BLaER1 treated with 17β-estradiol and CSF1 and Interleukin-3, amounts not matched to agents 10 nM and 100 nM (cell line): ENCODE results near the gene TMEM108.

ENCODE experiments used
- H3K27ac ChIP-seq, 11 experiments: shearing (Covaris generic); formaldehyde crosslinking; 2 replicates each; pipeline ENCODE4 v1.8.1; 2022
- H3K27me3 ChIP-seq, 11 experiments: shearing (Covaris generic); formaldehyde crosslinking; 2 replicates each; pipeline ENCODE4 v1.8.1; 2022
- H3K36me3 ChIP-seq, 11 experiments: shearing (Covaris generic); formaldehyde crosslinking; 2 replicates each; pipeline ENCODE4 v1.8.1; 2022
- H3K4me1 ChIP-seq, 10 experiments: shearing (Covaris generic); formaldehyde crosslinking; 2 replicates each; pipeline ENCODE4 v1.8.1; 2022
- H3K4me2 ChIP-seq, 11 experiments: shearing (Covaris generic); formaldehyde crosslinking; 2 replicates each; pipeline ENCODE4 v1.8.1; 2022
- H3K4me3 ChIP-seq, 10 experiments: shearing (Covaris generic); formaldehyde crosslinking; 2 replicates each; pipeline ENCODE4 v1.8.1; 2022
- H3K9ac ChIP-seq, 11 experiments: shearing (Covaris generic); formaldehyde crosslinking; 2 replicates each; pipeline ENCODE4 v1.8.1; 2022
- H3K9me3 ChIP-seq, 11 experiments: shearing (Covaris generic); formaldehyde crosslinking; replicated peaks in 1 of 11; 2 replicates each; pipeline ENCODE4 v1.8.1; 2022
- H4K20me1 ChIP-seq, 11 experiments: shearing (Covaris generic); formaldehyde crosslinking; 2 replicates each; pipeline ENCODE4 v1.8.1; 2022
- Cebpa-rat ChIP-seq, 11 experiments: shearing (Covaris generic); IDR thresholded peaks; 2 replicates each; pipeline ENCODE4 v1.8.1; 2022

Gene TMEM108

DNA sequence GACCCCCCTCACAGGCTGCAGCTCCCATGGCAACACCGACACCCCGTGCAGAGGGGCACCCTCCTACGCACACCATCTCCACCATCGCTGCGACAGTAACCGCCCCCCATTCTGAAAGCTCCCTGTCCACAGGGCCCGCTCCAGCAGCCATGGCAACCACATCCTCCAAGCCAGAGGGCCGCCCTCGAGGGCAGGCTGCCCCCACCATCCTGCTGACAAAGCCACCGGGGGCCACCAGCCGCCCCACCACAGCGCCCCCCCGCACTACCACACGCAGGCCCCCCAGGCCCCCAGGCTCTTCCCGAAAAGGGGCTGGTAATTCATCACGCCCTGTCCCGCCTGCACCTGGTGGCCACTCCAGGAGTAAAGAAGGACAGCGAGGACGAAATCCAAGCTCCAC lies 341.7 kb downstream of the TMEM108 start:
- no peak overlapping the region for H3K9ac ChIP-seq
- H3K4me1 ChIP-seq, result peaks cover 0 to 4% (median 0%) of the 10 kb centered on the region in 10 experiments; a peak in 6 of 20 replicates
- H3K27me3 ChIP-seq, result no peaks in the 10 kb centered on the region
- TF ChIP-seq Cebpa-rat (IDR thresholded peaks at IDR 0.05), result no peak
- H3K9me3 ChIP-seq, result no peaks in the 10 kb centered on the region
- H3K36me3 ChIP-seq, result no peaks in the 10 kb centered on the region
- no peak overlapping the region for H3K4me2 ChIP-seq
- H4K20me1 ChIP-seq, result no peaks in the 10 kb centered on the region; a peak in 1 of 22 replicates
- H3K27ac ChIP-seq, result no peak overlapping the region
- no peak overlapping the region for H3K4me3 ChIP-seq

DNA sequence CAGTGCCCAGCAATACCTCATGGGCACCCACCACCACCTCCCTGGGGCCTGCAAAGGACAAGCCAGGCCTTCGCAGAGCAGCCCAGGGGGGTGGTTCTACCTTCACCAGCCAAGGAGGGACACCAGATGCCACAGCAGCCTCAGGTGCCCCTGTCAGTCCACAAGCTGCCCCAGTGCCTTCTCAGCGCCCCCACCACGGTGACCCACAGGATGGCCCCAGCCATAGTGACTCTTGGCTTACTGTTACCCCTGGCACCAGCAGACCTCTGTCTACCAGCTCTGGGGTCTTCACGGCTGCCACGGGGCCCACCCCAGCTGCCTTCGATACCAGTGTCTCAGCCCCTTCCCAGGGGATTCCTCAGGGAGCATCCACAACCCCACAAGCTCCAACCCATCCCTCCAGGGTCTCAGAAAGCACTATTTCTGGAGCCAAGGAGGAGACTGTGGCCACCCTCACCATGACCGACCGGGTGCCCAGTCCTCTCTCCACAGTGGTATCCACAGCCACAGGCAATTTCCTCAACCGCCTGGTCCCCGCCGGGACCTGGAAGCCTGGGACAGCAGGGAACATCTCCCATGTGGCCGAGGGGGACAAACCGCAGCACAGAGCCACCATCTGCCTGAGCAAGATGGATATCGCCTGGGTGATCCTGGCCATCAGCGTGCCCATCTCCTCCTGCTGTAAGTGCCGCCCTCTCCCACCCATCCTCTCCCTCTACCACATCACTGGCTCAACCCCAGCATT lies 342.5 kb downstream of the TMEM108 start:
- Histone ChIP-seq H3K9ac (no peak overlapping the region), H3K4me1 (peaks cover 0 to 2% (median 0%) of the 10 kb centered on the region in 10 experiments; a peak in 6 of 20 replicates), H3K9me3 (no peaks in the 10 kb centered on the region), H3K27ac (no peak overlapping the region), H3K36me3 (no peaks in the 10 kb centered on the region), H3K4me2 (no peak overlapping the region), H3K27me3 (no peaks in the 10 kb centered on the region), H3K4me3 (no peak overlapping the region), H4K20me1 (no peaks in the 10 kb centered on the region; a peak in 1 of 22 replicates)
- TF ChIP-seq Cebpa-rat (IDR thresholded peaks at IDR 0.05), result no peak

DNA sequence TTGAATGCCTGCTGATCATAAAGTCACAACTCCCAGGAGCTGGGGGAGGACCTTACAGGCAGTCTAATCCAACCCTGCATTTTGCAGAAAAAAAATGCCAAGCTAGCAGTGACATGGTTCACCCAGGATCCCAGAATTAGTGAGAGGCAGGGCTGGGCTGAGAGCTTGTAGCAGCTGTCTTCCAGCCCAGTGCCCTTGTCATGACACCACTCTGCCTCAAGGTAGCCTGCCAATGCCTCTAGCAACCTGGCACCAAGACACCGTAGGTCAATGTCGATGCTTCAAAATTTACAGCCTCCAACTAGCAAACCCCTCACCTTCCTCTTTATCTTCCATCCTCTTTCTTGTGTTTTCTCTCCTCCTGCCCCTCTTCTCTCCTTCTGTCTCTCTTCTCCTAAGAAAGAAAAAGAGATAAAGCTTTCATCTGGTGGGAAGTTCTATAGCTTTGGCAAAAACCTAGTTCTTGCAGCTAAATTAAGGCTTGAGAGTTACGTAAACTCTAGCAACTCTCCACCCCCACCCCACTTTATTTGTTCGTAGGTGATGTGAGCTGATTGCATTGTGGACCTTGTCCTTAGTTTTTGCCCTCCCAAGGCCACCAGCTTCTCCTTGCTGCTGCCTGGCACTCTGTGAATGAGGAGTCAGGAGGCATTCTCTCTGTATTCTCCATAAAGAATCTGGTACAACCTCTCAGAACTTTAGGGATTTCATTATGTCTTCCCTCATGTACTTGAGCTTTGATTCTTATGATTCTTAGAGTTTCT lies 343.3 kb downstream of the TMEM108 start:
- no peak overlapping the region for H3K4me3 ChIP-seq
- peaks cover 0 to 9% (median 5%) of the 10 kb centered on the region in 10 experiments; a peak in 7 of 20 replicates for H3K4me1 ChIP-seq
- H4K20me1 ChIP-seq, result no peaks in the 10 kb centered on the region; a peak in 1 of 22 replicates
- no peak for TF ChIP-seq Cebpa-rat (IDR thresholded peaks at IDR 0.05)
- no peaks in the 10 kb centered on the region for H3K9me3 ChIP-seq
- H3K9ac ChIP-seq, result no peak overlapping the region
- no peaks in the 10 kb centered on the region for H3K36me3 ChIP-seq
- no peak overlapping the region for H3K4me2 ChIP-seq
- no peak overlapping the region for H3K27ac ChIP-seq
- H3K27me3 ChIP-seq, result no peaks in the 10 kb centered on the region

DNA sequence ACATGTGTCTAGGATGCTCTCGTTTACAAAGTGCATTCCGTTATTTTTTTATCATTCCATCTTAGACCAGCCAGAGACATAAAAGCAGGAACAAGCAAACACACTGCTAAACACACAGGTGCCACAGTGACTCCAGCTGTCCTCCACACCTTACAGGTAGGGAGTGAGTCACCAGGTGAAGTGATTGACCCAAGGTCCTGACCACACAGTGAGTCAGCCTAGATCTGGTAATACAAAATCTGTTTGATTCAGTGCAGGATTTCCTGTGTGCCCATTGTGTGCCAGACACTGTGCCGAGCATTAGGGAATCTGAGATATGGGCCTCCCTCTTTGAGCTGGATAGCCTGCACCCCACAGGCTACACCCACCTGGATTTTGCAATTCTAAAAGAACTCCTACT lies 345.0 kb downstream of the TMEM108 start:
- Histone ChIP-seq H3K9me3 (no peaks in the 10 kb centered on the region), H3K4me1 (peaks cover 0 to 9% (median 5%) of the 10 kb centered on the region in 10 experiments; a peak in 7 of 20 replicates), H3K27ac (no peak overlapping the region), H4K20me1 (no peaks in the 10 kb centered on the region), H3K27me3 (no peaks in the 10 kb centered on the region), H3K36me3 (no peaks in the 10 kb centered on the region), H3K4me3 (no peak overlapping the region), H3K4me2 (no peak overlapping the region), H3K9ac (no peak overlapping the region)
- TF ChIP-seq Cebpa-rat (IDR thresholded peaks at IDR 0.05), result no peak

DNA sequence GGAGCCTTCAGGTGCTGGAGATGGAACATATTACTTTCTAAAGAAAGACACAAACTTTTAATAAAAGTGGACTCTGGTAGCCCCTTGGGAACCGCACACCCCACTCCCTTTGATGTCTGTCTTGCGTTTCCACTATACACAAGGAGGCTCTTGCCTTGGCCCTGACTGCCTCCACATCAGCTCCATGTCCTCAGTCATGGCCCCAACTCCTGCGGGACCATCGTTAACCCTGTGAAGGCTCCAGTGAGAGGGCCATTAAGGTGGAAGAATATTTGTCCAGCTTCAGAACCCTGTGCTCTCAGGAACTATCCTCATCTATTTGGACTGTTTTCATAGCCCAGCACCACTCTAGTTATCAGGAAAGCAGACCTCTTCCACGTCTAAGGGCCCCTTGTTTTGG lies 345.6 kb downstream of the TMEM108 start:
- H3K27me3 ChIP-seq, result no peaks in the 10 kb centered on the region
- TF ChIP-seq Cebpa-rat (IDR thresholded peaks at IDR 0.05), result no peak
- no peaks in the 10 kb centered on the region for H3K36me3 ChIP-seq
- H3K9ac ChIP-seq, result no peak overlapping the region
- peaks cover 0 to 12% (median 8%) of the 10 kb centered on the region in 10 experiments; a peak in 12 of 20 replicates for H3K4me1 ChIP-seq
- H3K9me3 ChIP-seq, result no peaks in the 10 kb centered on the region
- H3K4me3 ChIP-seq, result no peak overlapping the region
- H3K27ac ChIP-seq, result no peak overlapping the region
- no peak overlapping the region for H3K4me2 ChIP-seq
- H4K20me1 ChIP-seq, result no peaks in the 10 kb centered on the region

DNA sequence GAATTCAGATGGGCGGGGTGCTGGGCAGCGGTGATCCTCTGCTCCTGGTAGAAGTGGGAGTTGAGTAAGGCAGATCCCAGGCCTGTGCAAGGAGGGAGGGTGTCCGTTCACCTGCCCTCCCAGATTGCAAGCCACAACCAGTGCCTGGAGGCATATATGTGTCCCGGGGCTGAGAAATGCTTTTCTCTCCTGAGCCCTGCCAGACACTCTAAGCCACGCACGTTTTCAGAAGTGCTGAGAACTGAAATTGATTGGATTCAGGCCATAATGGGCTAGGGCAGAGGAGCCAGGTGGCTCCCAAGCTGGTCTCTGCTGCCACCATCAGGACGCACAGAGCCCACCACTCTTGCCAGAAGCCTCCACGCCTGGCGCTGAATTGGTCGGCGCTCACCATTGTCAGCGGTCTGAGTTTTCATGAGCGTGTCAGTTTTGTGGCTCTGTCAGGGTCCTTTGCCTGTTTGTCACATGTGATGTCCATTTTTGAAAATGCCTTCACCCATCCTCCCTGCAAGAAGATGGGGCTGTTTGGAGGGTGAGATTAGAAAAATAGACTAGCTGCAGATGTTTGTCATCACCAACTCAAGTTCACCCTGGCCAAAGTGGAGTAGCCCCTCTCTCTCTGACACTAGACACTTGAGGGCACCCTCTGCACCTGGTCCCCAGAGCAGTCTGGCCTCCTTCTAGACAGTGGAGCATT lies 346.3 kb downstream of the TMEM108 start:
- TF ChIP-seq Cebpa-rat (IDR thresholded peaks at IDR 0.05), result no peak
- Histone ChIP-seq H3K36me3 (no peaks in the 10 kb centered on the region), H3K27ac (no peak overlapping the region), H3K9me3 (no peaks in the 10 kb centered on the region), H3K9ac (no peak overlapping the region), H3K4me3 (no peak overlapping the region), H3K4me2 (no peak overlapping the region), H4K20me1 (no peaks in the 10 kb centered on the region), H3K4me1 (peaks cover 0 to 20% (median 15%) of the 10 kb centered on the region in 10 experiments; a peak in 12 of 20 replicates), H3K27me3 (no peaks in the 10 kb centered on the region)

DNA sequence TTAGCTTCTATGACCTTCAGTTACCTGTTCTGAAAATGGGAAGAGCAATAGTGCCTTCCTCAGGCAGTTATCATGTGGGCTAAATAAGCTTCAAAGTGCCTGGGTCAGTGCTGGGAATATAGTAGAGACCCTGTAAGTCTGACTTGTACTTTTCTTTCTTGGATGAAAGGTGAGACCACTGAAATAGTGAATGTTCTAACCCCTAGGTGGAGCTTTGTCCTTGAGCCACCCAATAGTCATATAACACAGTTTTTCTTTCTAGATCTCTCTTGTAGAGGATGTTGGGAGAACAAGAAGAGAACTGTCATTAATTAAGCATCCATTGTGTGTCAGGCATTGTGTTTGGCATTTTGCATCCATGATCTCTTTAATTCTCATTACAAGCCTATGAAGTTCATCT lies 348.7 kb downstream of the TMEM108 start:
- H3K27ac ChIP-seq, result no peak overlapping the region
- no peaks in the 10 kb centered on the region for H3K27me3 ChIP-seq
- no peak overlapping the region for H3K4me3 ChIP-seq
- TF ChIP-seq Cebpa-rat (IDR thresholded peaks at IDR 0.05), result no peak
- no peak overlapping the region for H3K4me2 ChIP-seq
- no peaks in the 10 kb centered on the region for H3K36me3 ChIP-seq
- H3K9ac ChIP-seq, result no peak overlapping the region
- H4K20me1 ChIP-seq, result no peaks in the 10 kb centered on the region
- peaks cover 0 to 21% (median 15%) of the 10 kb centered on the region in 10 experiments; a peak in 12 of 20 replicates for H3K4me1 ChIP-seq
- no peaks in the 10 kb centered on the region for H3K9me3 ChIP-seq

DNA sequence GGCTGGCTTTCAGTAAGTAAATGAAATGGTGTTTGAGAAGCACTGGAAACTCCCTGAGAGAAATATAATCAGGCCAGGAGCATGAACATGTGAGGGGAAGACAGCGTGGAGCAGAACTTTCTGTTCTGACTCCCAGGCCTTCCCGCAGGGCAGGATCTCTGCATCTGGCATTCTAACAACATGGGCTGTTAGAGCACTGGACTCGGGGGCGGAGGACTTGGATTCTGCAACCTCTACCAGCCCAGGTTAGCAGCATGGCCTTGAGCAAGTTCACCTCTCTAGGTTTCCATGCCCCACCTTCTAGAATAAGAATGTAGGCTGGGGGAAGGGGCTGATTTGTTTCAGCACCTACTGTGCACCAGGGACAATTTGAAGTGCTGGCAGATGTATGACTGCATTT lies 349.1 kb downstream of the TMEM108 start:
- no peak overlapping the region for H3K4me2 ChIP-seq
- no peaks in the 10 kb centered on the region for H3K27me3 ChIP-seq
- no peak for TF ChIP-seq Cebpa-rat (IDR thresholded peaks at IDR 0.05)
- no peaks in the 10 kb centered on the region for H3K9me3 ChIP-seq
- peaks cover 0 to 21% (median 15%) of the 10 kb centered on the region in 10 experiments; a peak in 12 of 20 replicates for H3K4me1 ChIP-seq
- no peak overlapping the region for H3K9ac ChIP-seq
- H3K27ac ChIP-seq, result no peak overlapping the region
- no peak overlapping the region for H3K4me3 ChIP-seq
- H3K36me3 ChIP-seq, result no peaks in the 10 kb centered on the region
- no peaks in the 10 kb centered on the region for H4K20me1 ChIP-seq
